Measurements from ENCODE around the gene NECTIN4.

- no peak for TF ChIP-seq RXRA (IDR thresholded peaks at IDR 0.05; ENCODE audit: borderline replicate concordance, low read depth)
- TF ChIP-seq CTCF (IDR thresholded peaks at IDR 0.05) = no peak
- TF ChIP-seq POLR2AphosphoS5 (IDR thresholded peaks at IDR 0.05; ENCODE audit: low read depth, low read length) = no peak
- TF ChIP-seq SIN3A (IDR thresholded peaks at IDR 0.05; ENCODE audit: borderline replicate concordance, low read depth, low read length) = no peak
- no peak for TF ChIP-seq MXI1 (IDR thresholded peaks at IDR 0.05; ENCODE audit: low read depth, low read length)
- no peak for TF ChIP-seq SMC3 (IDR thresholded peaks at IDR 0.05; ENCODE audit: low read depth, low read length)
Observed at GRCh38 chr1:161128591-161129420, 39.4 kb upstream of the NECTIN4 start.

Measured in SK-N-SH (cell line).